Limb (tissue), 2 donors: ENCODE measurements around the gene HNRNPAB.

Experiments used
- DNase-seq, 2 donors: peaks; one replicate each; pipeline ENCODE4 v3.0.0-alpha.2; 2016; ENCODE audit errors: extremely low spot score in 2 of 2

The HNRNPAB gene

GRCh38 chr5:178204182-178204934 lies at the start of gene HNRNPAB:
Gene HNRNPAB (plus strand): TSS chr5:178204533. CDS start chr5:178204838, 305 bp downstream.
- DNase-seq = peak; percentile 95 to 98

GRCh38 chr5:178155065-178155464 lies 49.3 kb upstream of the HNRNPAB start:
- no peak for DNase-seq

GRCh38 chr5:178160176-178160575 lies 44.2 kb upstream of the HNRNPAB start:
- no peak for DNase-seq

- no peak for DNase-seq
Measured at GRCh38 chr5:178162481-178162880, 41.9 kb upstream of the HNRNPAB start.

GRCh38 chr5:178163772-178164735 lies 40.3 kb upstream of the HNRNPAB start:
- DNase-seq = peak; percentile 62 to 93

- no peak for DNase-seq
Measured at GRCh38 chr5:178165581-178165980, 38.8 kb upstream of the HNRNPAB start.

- DNase-seq = no peak
Measured at GRCh38 chr5:178170455-178170854, 33.9 kb upstream of the HNRNPAB start.

GRCh38 chr5:178174456-178174855 lies 29.9 kb upstream of the HNRNPAB start:
- DNase-seq = no peak

GRCh38 chr5:178176791-178177190 lies 27.5 kb upstream of the HNRNPAB start:
- no peak for DNase-seq

GRCh38 chr5:178177569-178177968 lies 26.8 kb upstream of the HNRNPAB start:
- no peak for DNase-seq

- no peak for DNase-seq
Measured at GRCh38 chr5:178180141-178180863, 24.0 kb upstream of the HNRNPAB start.

- no peak for DNase-seq
Measured at GRCh38 chr5:178182158-178182876, 22.0 kb upstream of the HNRNPAB start.

GRCh38 chr5:178186427-178186826 lies 17.9 kb upstream of the HNRNPAB start:
- DNase-seq = no peak

GRCh38 chr5:178187014-178187413 lies 17.3 kb upstream of the HNRNPAB start, which contains the start of gene GMCL2:
Gene GMCL2 (minus strand): TSS chr5:178187371. CDS start chr5:178187299, 72 bp downstream.
- DNase-seq = no peak

GRCh38 chr5:178189433-178189832 lies 14.9 kb upstream of the HNRNPAB start:
- DNase-seq = no peak

- no peak for DNase-seq
Measured at GRCh38 chr5:178191661-178192060, 12.7 kb upstream of the HNRNPAB start.

- no peak for DNase-seq
Measured at GRCh38 chr5:178192244-178192643, 12.1 kb upstream of the HNRNPAB start.

GRCh38 chr5:178192787-178193186 lies 11.5 kb upstream of the HNRNPAB start:
- DNase-seq = no peak

GRCh38 chr5:178193251-178193809 lies 11.0 kb upstream of the HNRNPAB start:
- DNase-seq = no peak

- no peak for DNase-seq
Measured at GRCh38 chr5:178194026-178194425, 10.3 kb upstream of the HNRNPAB start.
